HG03025 (cell line): Measurements from ENCODE around the gene LARGE2.

Experiments used
- ATAC-seq: cut with Tn5 transposase; IDR thresholded peaks from one replicate; pipeline ENCODE4 v1.9.1; 2021; ENCODE audit warnings: mild to moderate bottlenecking, moderate library complexity; ENCODE audit not compliant: unreplicated experiment, low FRiP score

Gene LARGE2

DNA sequence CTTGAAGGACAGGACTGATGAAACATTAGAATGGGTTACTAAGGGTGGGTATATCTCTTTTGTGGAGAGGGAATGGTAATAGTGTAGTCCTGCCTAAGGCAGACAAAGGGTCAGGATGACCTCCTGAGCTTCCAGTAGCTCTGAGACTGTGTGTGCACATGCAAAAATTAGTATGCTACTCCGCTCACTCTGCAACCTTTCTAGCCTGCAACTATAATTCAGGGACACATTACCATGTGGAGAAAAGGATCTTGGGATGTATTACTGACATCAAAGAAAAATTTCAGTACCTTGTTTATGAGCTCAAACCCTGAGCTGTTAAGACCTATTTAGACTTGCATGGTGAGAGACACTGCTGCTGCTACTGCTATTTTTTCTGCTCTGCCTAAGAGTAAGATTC lies 25.4 kb downstream of the LARGE2 start:
- no peak for ATAC-seq

DNA sequence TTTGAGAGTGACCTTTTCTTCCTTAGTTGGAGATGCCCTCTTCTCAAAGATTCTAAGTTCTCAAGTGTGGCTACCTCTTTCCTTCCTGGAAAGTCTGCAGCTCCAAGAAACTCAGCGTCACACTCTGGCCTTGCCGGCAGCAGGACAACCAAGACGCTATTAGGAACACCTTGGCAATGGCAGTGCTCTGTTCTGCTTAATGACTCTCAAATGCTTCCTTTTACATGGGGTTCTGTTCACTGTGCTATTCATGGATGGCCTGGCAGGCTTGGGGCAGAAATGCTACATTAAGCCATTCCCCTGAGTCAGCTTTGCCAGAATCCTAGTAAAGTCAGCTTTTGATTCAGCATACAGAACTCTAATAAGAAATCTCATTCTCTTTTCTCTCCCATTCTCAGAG lies 25.9 kb downstream of the LARGE2 start:
- no peak for ATAC-seq

GRCh38 chr11:45949992-45950407 lies 27.5 kb downstream of the LARGE2 start:
- no peak for ATAC-seq

DNA sequence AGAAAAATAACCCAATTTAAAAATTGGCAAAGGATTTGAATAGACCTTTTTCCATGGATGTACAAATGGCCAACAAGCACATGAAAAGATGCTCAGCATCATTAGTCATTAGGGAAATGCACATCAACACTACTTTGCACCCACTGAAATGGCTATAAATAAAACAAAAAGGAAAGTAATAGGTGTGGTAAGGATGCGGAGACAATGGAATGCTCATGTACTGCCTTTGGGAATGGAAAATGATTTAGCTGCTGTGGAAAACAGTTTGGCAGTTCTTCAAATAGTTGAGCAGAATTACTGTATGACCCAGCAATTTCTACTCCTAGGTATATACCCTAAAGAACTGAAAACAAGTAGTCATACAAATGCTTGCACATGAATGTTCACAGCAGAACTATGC lies 37.4 kb downstream of the LARGE2 start:
- ATAC-seq: no peak

GRCh38 chr11:45960387-45961095 lies 38.1 kb downstream of the LARGE2 start:
- no peak for ATAC-seq

DNA sequence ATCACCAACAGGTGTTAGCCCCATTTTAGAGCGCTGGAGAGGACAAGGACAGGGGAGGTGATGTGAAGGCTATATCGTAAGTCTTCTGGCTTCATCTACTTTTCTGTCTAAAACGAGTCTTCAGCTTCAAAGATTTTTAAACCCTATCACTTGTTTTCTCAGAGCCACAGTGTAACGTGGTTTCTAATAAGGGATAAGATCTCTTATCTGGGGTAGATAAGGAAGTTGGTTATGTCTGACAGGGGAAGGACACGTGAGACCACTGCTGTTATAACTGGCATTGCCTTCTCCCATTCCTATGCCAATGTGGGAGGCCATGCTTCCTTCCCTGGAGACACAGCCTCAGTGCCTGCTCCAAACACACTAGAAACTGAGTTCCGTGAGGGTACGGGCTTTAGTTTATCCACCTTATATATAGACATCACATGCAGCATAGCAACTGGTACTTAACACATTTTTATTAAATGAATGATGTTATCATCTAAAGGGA lies 39.3 kb downstream of the LARGE2 start:
- ATAC-seq: no peak

DNA sequence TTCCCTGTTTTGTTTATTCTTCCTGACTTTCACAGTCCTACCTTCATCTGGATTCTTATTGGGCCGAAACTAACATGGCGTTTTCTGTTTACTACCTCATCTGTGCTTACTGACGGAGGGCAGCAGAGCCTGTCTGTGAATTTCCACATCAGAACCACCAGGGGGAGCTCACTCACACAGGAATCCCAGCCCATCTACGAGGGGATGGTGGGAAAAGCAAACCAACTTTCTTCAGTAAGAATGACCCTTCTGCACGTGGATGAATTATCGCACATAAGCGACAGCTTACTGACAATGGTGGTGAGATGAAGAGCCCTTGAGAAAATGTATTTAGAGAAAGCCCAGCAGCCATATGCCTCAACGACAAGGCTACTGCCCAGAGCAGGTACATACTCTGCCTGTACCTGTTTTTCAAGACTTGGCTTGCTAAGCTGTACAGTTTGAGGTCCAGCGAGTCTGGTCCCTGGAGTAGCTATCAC lies 42.5 kb downstream of the LARGE2 start:
- no peak for ATAC-seq

- no peak for ATAC-seq
Observed at GRCh38 chr11:45967506-45967905, 45.0 kb downstream of the LARGE2 start.

- no peak for ATAC-seq
Observed at GRCh38 chr11:45968901-45969300, 46.4 kb downstream of the LARGE2 start.

DNA sequence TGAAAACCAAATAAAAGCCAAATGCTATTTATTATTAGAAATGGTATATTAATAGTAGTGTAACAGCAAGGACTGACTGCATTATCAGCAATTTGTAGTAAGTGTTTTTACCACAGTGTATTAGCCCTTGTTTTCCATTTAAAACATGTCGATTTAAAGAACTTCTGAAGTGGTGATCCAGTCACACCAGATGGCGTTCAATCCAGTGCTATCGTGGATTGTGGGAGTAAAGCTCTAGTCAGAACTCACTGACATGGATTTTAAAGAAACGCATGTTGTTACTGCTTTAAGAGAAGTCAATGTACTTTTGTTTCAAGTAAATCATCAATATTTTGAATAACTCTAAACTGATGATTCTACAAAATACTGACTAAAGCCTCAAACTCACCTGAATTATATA lies 51.1 kb downstream of the LARGE2 start:
- ATAC-seq: no peak

GRCh38 chr11:45974806-45975205 lies 52.4 kb downstream of the LARGE2 start:
- no peak for ATAC-seq
